NCI-H526 treated with DMSO at 0.1 percent for 48 hours (cell line): ENCODE measurements around the gene HSPA1A.

Experiments used
- DNase-seq: peaks from one replicate; lab custom pipeline; 2025; lab: John Stamatoyannopoulos, UW

Gene HSPA1A

DNA sequence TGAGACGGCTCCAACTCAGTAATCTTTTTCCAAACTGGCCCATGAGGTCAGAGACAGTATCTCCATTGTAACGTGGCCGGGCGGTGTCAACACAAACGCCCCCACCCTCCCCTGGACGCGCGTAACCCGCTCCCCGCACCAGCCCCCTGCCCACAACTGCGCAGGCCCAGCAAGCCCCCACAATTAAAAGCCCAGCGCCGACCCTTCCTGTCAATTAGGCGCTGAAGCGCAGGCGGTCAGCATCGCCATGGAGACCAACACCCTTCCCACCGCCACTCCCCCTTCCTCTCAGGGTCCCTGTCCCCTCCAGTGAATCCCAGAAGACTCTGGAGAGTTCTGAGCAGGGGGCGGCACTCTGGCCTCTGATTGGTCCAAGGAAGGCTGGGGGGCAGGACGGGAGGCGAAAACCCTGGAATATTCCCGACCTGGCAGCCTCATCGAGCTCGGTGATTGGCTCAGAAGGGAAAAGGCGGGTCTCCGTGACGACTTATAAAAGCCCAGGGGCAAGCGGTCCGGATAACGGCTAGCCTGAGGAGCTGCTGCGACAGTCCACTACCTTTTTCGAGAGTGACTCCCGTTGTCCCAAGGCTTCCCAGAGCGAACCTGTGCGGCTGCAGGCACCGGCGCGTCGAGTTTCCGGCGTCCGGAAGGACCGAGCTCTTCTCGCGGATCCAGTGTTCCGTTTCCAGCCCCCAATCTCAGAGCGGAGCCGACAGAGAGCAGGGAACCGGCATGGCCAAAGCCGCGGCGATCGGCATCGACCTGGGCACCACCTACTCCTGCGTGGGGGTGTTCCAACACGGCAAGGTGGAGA lies at the start of gene HSPA1A, which contains the start of gene HSPA1L:
Gene HSPA1A (plus strand): TSS at position 519 of the 814 bp plus-strand sequence. CDS start 214 bp downstream, at position 733.
Gene HSPA1L (minus strand): TSS at position 259 of the 814 bp plus-strand sequence. CDS start 3,311 bp downstream, outside the sequence.
- peak; percentile 98 for DNase-seq

DNA sequence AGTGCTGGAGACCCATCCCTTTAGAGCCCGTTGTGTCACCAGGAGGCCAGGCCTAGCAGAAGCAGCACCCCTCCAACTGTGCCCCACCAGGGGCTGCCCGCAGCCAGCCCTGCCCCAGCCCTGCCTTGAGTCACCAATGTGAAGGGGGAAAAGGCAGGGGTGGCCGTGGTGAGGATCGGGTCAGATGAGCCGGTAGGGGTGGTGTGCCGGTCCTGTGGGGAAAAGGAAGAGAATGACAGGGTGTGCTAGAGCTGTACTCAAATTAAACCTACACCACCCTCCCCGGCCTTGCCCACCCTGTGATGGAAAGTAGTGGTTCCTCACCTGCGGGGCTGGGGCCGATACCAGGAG lies 49.8 kb upstream of the HSPA1A start:
- DNase-seq = no peak

GRCh38 chr6:31765910-31766794 lies 49.2 kb upstream of the HSPA1A start:
- DNase-seq = peak; percentile 5

GRCh38 chr6:31767096-31767645 lies 48.2 kb upstream of the HSPA1A start:
- no peak for DNase-seq

DNA sequence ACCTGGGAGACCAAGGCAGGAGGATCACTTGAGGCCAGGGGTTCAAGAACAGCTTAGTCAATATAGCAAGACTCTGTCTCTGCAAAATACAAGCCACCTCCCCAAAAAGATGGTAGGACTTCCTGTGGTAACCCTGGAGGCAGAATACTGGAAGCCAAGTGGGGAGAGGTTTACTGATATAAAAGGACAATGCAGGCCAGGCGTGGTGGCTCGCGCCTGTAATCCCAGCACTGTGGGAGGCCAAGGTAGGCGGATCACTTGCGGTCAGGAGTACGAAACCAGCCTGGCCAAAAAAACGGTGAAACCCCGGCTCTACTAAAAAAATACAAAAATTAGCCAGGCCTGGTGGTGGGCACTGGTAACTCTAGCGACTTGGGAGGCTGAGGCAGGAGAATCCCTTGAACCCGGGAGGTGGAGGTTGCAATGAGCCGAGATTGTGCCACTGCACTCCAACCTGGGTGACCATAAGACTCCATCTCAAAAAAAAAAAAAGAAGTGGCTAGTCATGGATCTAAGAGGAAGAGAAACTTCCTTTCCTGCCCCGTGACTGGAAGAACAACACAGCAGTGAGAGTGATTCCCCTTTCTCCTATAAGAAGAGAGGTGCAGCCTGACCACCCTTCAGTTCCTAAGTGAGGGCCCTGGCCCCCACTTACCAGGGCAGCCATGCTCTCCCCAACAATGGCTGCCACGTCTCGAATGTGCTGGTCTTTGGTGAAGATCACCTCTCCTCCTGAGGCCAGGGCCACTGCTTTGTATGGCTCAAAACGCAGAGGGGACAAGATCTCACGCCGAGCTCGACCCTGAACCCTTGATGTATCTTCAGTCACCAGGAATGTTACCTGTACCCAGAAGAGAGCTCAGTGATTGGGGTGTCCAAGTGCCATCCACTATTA lies 46.7 kb upstream of the HSPA1A start:
- DNase-seq = no peak

DNA sequence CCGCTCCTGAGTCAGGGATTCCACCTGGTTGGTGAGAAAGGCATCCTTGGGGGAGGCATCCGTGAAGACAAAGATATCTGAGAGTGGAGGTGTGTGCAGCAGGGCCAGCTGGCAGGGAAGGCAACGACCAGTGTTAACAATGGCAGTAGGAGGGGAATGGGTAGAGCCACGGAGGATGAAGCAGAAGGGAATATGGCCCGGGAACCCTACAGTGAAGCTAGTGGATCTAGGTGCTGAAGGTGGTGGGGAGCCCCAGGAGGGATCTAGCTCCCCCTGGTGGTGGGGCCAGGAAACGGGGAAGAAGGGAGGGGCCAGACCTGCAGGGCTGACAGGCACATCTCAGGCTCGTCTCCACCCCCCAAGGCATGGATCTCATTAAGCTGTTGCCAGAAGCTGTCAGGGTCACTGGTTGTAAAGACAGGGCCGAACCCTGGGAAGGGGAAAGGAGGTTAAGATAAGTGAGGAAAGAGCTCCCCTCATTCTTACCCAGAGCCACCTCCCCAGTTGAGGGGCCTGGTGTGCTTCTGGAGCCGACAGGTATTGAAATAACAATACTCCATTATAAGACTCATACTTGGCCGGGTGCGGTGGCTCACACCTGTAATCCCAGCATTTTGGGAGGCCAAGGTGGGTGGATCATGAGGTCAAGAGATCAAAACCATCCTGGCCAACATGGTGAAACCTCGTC lies 45.5 kb upstream of the HSPA1A start:
- DNase-seq = no peak

DNA sequence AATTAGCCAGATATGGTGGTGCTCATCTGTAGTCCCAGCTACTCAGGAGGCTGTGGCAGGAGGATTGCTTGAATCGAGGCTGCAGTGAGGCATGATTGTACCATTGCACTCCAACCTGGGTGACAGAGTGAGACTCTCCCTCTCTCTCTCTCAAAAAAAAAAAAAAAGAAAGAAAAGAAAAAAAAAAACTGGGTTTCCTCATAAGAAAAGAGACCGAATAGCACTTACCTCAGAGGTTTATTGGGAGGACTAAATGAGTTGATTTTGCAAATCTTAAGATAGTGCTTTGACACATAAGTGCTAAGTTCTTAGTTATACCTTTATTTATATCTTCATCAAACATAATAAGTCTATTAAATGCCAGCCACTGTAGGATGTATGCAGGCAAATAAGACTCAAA lies 44.5 kb upstream of the HSPA1A start:
- DNase-seq = no peak

GRCh38 chr6:31771992-31772358 lies 43.4 kb upstream of the HSPA1A start:
- no peak for DNase-seq

DNA sequence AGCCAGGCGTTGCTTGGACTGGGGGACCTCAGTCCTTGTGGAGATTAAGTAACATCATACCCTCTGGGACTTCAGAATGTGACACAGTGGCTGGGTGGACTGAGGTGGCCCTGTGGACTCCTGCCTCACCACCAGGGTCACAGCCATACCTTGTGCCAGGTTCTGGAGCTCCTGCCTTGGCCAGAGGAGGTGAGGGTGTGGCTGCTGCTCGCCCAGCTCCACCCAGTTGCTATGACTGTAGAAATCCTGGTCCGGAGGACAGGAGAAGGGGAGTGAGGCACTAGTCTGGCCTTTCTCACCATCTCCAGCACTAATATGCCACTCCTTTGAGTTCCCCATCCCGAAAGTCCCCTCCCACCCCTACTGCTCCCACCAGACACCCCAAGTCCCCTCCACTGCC lies 40.2 kb upstream of the HSPA1A start:
- DNase-seq = no peak

GRCh38 chr6:31775633-31776484 lies 39.5 kb upstream of the HSPA1A start:
- DNase-seq = no peak

GRCh38 chr6:31776485-31776988 lies 38.8 kb upstream of the HSPA1A start:
- DNase-seq = no peak

DNA sequence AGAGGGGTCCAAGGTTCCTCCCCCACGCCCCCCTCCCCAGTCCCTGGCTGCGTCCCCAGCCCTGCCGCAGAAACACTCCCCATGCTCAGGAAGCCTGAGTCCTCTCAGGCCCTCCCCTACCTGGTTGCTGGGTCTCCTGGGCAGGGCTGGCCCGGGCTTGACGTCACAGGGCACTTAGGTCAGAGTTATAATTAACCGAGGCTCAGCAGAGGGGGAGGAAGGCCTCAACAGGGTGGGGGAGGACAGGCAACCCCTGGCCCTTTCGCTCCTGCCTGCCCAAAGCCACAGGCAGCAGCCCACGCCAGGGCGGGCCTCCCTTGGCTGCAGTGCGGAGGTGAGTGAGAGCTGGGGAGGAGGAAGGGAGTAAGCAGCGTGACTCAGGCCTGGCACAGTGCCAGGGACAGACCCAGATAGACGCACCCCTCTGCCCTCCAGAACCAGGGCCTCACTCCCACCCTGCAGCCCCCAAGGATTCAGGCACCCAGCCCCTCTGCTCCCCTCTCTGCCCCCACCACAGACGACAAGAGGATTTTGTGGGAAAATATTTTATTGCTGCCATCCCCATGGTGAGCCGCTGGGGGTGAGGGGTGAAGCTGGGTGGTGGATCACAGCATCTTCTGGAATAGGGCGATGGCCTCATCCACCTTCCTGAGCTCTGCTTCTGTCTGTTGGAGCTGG lies 38.2 kb upstream of the HSPA1A start, which contains the start of gene VWA7:
Gene VWA7 (minus strand): TSS at position 340 of the 678 bp plus-strand sequence. CDS start 549 bp downstream, outside the sequence.
- DNase-seq = peak; percentile 6

GRCh38 chr6:31777667-31778050 lies 37.7 kb upstream of the HSPA1A start:
- no peak for DNase-seq

DNA sequence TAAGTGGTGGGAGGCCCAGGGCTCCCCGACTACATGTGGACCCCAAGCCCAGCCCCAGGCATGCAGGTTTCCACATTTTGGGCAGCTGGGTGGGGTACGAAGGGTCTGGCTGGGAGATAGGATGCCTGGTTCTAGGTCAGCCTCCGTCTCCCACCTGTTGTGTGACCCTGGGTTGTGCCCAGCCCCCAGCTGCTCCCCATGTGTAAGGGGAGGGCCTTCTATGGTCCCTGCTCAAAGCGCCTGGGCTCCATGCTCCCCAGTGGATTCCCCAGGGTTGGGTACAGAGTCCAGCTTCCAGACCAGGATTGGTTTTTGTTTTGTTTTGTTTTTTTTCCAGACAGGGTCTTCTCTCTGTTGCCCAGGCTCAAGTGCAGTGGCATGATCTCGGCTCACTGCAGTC lies 37.1 kb upstream of the HSPA1A start:
- DNase-seq = no peak

DNA sequence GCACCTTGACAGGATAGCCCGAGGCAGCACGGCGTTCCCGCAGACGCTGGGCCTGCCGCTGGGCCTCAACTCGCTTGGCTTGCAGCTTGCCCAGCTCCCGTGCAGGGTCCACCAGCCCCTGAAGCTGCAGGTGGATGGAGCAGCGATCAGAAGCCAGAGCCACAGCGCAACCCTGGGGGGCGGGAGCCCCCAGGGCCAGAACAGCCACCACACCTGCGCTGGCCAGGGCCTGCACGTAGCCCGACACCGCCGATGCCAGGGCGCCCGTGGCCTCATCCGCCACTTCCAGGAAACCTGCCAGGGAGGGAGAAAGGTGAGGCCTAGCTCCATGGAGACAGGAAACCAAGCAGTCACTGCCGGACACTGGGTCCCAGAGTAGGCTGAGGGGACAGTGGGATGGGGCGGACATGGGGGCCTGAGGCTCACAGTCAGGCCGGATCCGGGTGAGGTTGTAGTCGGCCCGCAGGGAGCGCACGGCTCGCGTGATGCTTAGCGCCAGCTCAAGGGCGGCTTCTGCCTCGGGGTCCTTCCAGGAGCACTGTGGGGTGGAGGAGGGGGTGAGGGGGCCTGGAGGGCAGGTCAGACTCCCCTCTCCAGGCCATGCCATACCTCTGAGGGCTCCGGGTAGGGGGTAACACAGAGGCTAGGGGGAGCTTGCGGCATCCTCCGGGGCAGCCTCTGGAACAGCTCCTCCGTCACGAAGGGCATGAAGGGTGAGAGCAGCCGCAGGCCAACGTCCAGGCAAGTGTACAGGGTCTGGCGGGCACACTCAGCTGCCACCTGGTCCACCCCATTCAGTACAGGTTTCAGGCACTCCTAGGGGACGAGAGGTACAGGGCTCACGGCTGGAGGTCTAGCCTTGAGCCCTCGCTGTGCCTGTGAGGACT lies 36.1 kb upstream of the HSPA1A start:
- DNase-seq = no peak

DNA sequence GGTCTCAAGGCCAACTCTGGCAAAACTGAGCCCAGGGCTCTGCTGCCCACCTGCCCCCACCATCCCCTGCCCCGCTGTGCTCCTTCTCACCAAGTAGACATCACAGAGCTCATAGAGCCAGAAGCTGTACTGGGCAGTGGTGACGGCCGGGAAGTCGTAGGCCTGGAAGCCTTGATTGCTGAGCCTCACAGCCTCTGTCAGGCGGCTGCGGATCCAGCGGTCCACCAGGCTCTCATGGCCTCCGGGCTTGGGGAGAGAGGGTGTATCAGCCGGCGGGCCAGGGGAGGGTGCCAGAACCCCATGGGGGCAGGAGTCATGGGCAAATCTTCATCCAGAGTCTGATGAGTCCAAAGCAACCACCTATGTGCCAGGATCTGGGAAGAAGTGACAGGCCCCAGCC lies 35.4 kb upstream of the HSPA1A start:
- DNase-seq = no peak

GRCh38 chr6:31780507-31781243 lies 34.7 kb upstream of the HSPA1A start:
- DNase-seq = no peak
